A673 (cell line): ENCODE results near the gene CNN2. TPM values are rescaled to one million over a fixed set of nuclear protein-coding genes. Genes with fewer than 3 reads are reported as not detected.

ENCODE experiments used
- Bru-seq: library from RNA; stranded (reverse); fragments of 400-500 nt; gene quantifications from one replicate; lab custom pipeline; 2021; lab: Mats Ljungman, UMichigan
- BruChase-seq, 2 experiments: library from RNA; stranded (reverse); fragments of 400-500 nt; gene quantifications; one replicate each; lab custom pipeline; 2021; lab: Mats Ljungman, UMichigan
- BruUV-seq: library from RNA; stranded (reverse); fragments of 400-500 nt; replicated peaks from 2 replicates; lab custom pipeline; 2021; lab: Mats Ljungman, UMichigan
- CTCF ChIA-PET: fragments of 300-600 bp; sonication (Branson Sonifier 250); formaldehyde crosslinking; loops from one replicate; lab custom pipeline; 2022; ENCODE audit warnings: antibody characterized with exemption; lab: Charles Lee
- POLR2A ChIA-PET: fragments of 300-600 bp; sonication (Branson Sonifier 250); formaldehyde crosslinking; loops from one replicate; lab custom pipeline; 2022; ENCODE audit warnings: antibody characterized with exemption; ENCODE audit not compliant: low non-redundant PET; lab: Charles Lee
- DNase-seq: peaks from one replicate; pipeline ENCODE4 v3.0.0-alpha.2; 2015; ENCODE audit warnings: low spot score
- H3K27ac ChIP-seq: fragments of 200-600 bp; sonication (generic); 2 replicates; pipeline ENCODE4 v1.5.1; 2016; ENCODE audit warnings: mixed run types, low read depth, mild to moderate bottlenecking, mixed read lengths, antibody characterized with exemption, low read length; ENCODE audit not compliant: poor library complexity, severe bottlenecking
- H3K27me3 ChIP-seq: fragments of 200-600 bp; sonication (generic); replicated peaks from 2 replicates; pipeline ENCODE4 v1.6.1; 2017; ENCODE audit warnings: mixed run types, low read depth, mild to moderate bottlenecking, mixed read lengths, antibody characterized with exemption, low read length; ENCODE audit not compliant: insufficient read depth, poor library complexity
- H3K36me3 ChIP-seq: fragments of 200-600 bp; sonication (generic); 2 replicates; pipeline ENCODE4 v1.6.1; 2016; ENCODE audit warnings: mixed run types, mild to moderate bottlenecking, mixed read lengths, antibody characterized with exemption, low read length; ENCODE audit not compliant: insufficient read depth, poor library complexity, severe bottlenecking
- H3K4me1 ChIP-seq: fragments of 200-600 bp; sonication (generic); 2 replicates; pipeline ENCODE4 v1.6.1; 2017; ENCODE audit warnings: mixed run types, mild to moderate bottlenecking, mixed read lengths, antibody characterized with exemption, low read length; ENCODE audit not compliant: insufficient read depth, poor library complexity, severe bottlenecking
- H3K4me3 ChIP-seq: fragments of 200-600 bp; sonication (generic); 2 replicates; pipeline ENCODE4 v1.5.1; 2016; ENCODE audit warnings: low read depth, mixed run types, mild to moderate bottlenecking, mixed read lengths, low read length; ENCODE audit not compliant: poor library complexity, severe bottlenecking
- H3K9me3 ChIP-seq: fragments of 200-600 bp; sonication (generic); 2 replicates; pipeline ENCODE4 v1.6.1; 2016; ENCODE audit warnings: mixed run types, low read depth, mild to moderate bottlenecking, mixed read lengths, antibody characterized with exemption, low read length; ENCODE audit not compliant: poor library complexity, severe bottlenecking
- EZH2 ChIP-seq: fragments of 200-600 bp; sonication (generic); IDR thresholded peaks from 2 replicates; pipeline ENCODE4 v1.6.1; 2017; ENCODE audit warnings: borderline replicate concordance, low read depth, mild to moderate bottlenecking, mixed read lengths, antibody characterized with exemption, low read length; ENCODE audit not compliant: poor library complexity, severe bottlenecking
- intact Hi-C: fragments of 100-400 bp; cut with micrococcal nuclease; formaldehyde crosslinking; loops from one replicate; pipeline ENCODE4 v1.10.0; 2022; ENCODE audit not compliant: unreplicated experiment
- long read RNA-seq: library from polyadenylated mRNA; stranded (forward); transcript quantifications from one replicate; pipeline ENCODE4 v2.0.0, GENCODE V29; 2022
- total RNA-seq: library from RNA; stranded (reverse); gene quantifications from 2 replicates; pipeline ENCODE4 v1.2.3, GENCODE V29; 2021
- TF ChIP-seq, protein P1 (sequence below): fragments of 300-800, 200-600 bp; sonication (generic); conservative IDR thresholded peaks from 2 replicates; pipeline ENCODE4 v1.5.1; 2017; ENCODE audit warnings: low read depth, mild to moderate bottlenecking, antibody characterized with exemption, low read length, moderate library complexity, mixed read lengths

CNN2 gene
- total RNA-seq (112 and 146 TPM in 2 replicates), Bru-seq, nascent RNA (percentile 52 among the genes with signal in this experiment), BruChase-seq, experiment 1, labeled RNA remaining after a 2-hour chase (percentile 76 among the genes with signal in this experiment), BruChase-seq, experiment 2, labeled RNA remaining after a 6-hour chase (percentile 84 among the genes with signal in this experiment)
- long read RNA-seq, transcript CNN2-206 (1 exons, 2,266 nt), result minor isoform, 27 of 213 reads
- long read RNA-seq, transcript CNN2-202 (6 exons, 2,033 nt), result minor isoform, 13 of 213 reads
- long read RNA-seq, transcript CNN2-201 (7 exons, 2,179 nt), result major isoform, 140 of 213 reads
- long read RNA-seq, transcript CNN2-208 (6 exons, 828 nt), result minor isoform, 6 of 213 reads
- long read RNA-seq, partial matches to known transcripts, result 18 of 213 reads
- long read RNA-seq, other reads (novel, unspliced or antisense), result 3 of 213 reads

DNA sequence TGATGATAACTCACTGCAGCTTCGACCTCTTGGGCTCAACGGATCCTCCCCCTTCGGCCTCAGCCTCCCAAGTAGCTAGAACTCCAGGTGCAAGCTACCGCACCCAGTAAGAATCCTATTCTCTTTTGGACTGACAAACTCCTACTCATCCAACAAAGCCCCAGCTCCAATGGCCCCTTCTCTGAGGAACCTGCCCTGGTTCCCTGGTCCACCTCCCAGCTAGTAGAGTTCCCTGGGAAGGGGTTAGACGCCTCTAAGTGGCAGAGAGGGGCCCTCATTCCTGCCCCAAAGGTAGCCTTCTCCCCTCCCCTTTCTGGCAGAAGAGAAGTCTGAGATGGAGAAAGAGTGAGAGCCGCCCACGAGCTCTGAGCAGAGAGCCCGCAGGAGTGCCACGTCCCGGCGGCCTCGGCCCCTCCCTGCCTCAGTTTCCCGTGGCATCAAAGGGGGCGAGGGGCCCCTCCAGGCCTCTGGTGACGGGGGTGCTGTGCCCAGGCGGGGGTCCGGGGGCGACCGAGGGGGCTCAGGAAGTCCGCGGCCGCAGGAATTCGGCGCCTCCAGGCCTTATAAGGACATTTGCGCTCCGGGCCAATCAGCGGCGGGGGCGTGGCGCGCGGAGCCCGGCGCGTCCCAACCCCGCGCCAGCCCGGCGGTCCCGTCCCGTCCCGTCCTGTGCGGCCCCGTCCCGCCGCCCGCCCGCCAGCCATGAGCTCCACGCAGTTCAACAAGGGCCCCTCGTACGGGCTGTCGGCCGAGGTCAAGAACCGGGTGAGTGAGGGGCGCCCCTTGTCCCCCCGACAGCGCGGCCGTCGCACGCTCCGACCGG lies at the start of gene CNN2:
Gene CNN2 (plus strand): TSS at position 649 of the 823 bp plus-strand sequence. CDS start 54 bp downstream, at position 703.
- intact Hi-C loops, result loop anchor here (10.0 kb wide), 3 partner anchors 79 to 219 kb away; partner anchors contain the start of genes ATP5F1D, GPX4 and MIDN
- H3K9me3 ChIP-seq, result no peaks in the 10 kb centered on the region
- H3K36me3 ChIP-seq, result no peaks in the 10 kb centered on the region
- peak within 1 kb of the TSS; percentile 92 for H3K4me3 ChIP-seq
- peak; percentile 87 for DNase-seq
- no peaks in the 10 kb centered on the region for H3K4me1 ChIP-seq
- CTCF ChIA-PET, result no interaction called here
- peak within 1 kb of the TSS; percentile 99 for H3K27ac ChIP-seq
- no TSS peak for BruUV-seq
- H3K27me3 ChIP-seq, result no peaks in the 10 kb centered on the region
- POLR2A ChIA-PET, result interaction anchor here (0.6 to 0.7 kb wide), 2 partner anchors 13 kb away, joined by 4 to 14 read pairs; partner anchors contain the start of gene ABCA7
- TF ChIP-seq, protein P1, sequence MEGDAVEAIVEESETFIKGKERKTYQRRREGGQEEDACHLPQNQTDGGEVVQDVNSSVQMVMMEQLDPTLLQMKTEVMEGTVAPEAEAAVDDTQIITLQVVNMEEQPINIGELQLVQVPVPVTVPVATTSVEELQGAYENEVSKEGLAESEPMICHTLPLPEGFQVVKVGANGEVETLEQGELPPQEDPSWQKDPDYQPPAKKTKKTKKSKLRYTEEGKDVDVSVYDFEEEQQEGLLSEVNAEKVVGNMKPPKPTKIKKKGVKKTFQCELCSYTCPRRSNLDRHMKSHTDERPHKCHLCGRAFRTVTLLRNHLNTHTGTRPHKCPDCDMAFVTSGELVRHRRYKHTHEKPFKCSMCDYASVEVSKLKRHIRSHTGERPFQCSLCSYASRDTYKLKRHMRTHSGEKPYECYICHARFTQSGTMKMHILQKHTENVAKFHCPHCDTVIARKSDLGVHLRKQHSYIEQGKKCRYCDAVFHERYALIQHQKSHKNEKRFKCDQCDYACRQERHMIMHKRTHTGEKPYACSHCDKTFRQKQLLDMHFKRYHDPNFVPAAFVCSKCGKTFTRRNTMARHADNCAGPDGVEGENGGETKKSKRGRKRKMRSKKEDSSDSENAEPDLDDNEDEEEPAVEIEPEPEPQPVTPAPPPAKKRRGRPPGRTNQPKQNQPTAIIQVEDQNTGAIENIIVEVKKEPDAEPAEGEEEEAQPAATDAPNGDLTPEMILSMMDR, result no peak
- TF ChIP-seq EZH2, result no peak

DNA sequence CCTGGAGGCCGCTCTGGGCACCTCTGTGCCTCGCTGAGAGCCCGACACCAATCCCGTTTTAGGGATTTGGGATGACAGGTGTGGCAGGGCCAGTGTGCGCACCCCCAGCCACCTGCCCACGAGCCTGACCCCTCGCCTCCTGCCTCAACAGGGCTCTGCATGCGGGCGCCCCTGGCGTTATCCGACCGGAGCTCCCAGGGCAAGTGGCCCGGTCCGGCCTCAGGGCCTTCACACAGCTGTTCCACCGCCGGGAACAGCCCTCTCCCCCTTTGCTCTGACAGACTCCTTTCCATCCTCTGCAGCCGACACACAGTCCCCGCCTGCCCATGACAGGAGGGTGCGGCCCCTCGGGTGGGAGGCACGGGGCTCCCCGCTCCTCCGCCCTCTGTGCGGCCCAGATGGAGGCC lies 49.3 kb upstream of the CNN2 start:
- intact Hi-C loops, result no loop called here
- no peaks in the 10 kb centered on the region for H3K27me3 ChIP-seq
- CTCF ChIA-PET, result no interaction called here
- POLR2A ChIA-PET, result no interaction called here
- no peak overlapping the region for H3K27ac ChIP-seq
- no peaks in the 10 kb centered on the region for H3K9me3 ChIP-seq
- no peaks in the 10 kb centered on the region for H3K36me3 ChIP-seq
- H3K4me3 ChIP-seq, result no peak overlapping the region
- TF ChIP-seq, protein P1, result no peak
- no peak for TF ChIP-seq EZH2
- no peaks in the 10 kb centered on the region for H3K4me1 ChIP-seq
- BruUV-seq, result no TSS peak
- no peak for DNase-seq

DNA sequence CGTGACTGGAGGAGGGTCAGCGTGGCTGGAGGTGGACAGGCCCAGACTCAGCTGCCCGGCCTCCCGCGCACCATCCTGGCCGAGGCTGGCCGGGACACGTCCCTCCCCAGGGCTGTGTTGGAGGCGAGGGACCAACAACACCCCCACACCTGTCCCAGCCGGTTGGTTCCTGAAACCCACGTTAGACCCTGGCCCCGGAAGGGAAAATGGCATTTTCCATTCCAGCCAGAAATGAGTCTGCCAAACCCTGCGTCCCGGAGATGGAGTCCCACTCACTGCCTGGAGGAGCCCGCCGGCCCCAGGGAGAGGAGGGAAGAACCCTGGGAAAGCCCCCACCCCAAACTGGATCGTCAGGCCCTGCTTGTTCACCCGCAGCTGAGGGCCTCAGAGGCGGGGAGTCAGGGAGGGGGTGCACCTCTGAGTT lies 47.1 kb upstream of the CNN2 start:
- no peaks in the 10 kb centered on the region for H3K36me3 ChIP-seq
- no peak overlapping the region for H3K27ac ChIP-seq
- intact Hi-C loops, result no loop called here
- no peak overlapping the region for H3K4me3 ChIP-seq
- peaks cover 7% of the 10 kb centered on the region for H3K4me1 ChIP-seq
- CTCF ChIA-PET, result no interaction called here
- POLR2A ChIA-PET, result no interaction called here
- TF ChIP-seq, protein P1, result no peak
- TF ChIP-seq EZH2, result no peak
- no TSS peak for BruUV-seq
- DNase-seq, result no peak
- no peaks in the 10 kb centered on the region for H3K9me3 ChIP-seq
- no peaks in the 10 kb centered on the region for H3K27me3 ChIP-seq
